ENCODE measurements around the gene NRDC.
A peak's percentile ranks its signal among the peaks of the same experiment; 100 is the strongest.

Gene NRDC

DNA sequence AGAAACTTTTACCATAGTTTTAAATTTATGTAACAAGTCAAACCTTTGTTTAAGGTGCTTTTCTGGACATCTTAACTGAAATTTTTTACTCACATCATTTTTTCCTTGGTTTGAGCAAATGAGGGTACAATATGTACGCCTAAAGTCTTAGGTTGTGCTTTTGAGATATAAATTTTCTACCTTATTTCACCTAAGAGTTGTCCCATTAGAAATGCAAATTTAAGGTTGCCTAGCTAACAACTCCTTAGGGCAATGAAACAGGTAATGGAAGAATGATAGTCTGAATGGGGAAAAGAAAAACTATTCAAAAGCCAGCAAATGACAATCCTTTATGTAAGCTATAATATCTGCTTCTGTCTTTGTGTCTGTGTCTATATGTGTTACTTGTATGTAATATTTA, 19.6 kb downstream of the NRDC start:
- Histone ChIP-seq H3K4me1 (ENCODE audit: control insufficient read depth, low read depth, low read length) (peaks cover 8% of the 10 kb centered on the region), H3K36me3 (ENCODE audit: control insufficient read depth, low read depth, low read length) (no peaks in the 10 kb centered on the region), H3K9ac (ENCODE audit: low read length) (peak overlapping the region; percentile 16), H3K27me3 (ENCODE audit: control insufficient read depth, insufficient read depth, low read length) (no peaks in the 10 kb centered on the region), H3K4me3 (ENCODE audit: low read length) (peak overlapping the region; percentile 39), H3K9me3 (ENCODE audit: control insufficient read depth, low read depth, low read length) (no peaks in the 10 kb centered on the region), H3K27ac (ENCODE audit: low read length) (no peak overlapping the region)

GRCh38 chr1:51856745-51857144, 21.8 kb downstream of the NRDC start:
- no peaks in the 10 kb centered on the region for H3K36me3 ChIP-seq (ENCODE audit: control insufficient read depth, low read depth, low read length)
- no peaks in the 10 kb centered on the region for H3K27me3 ChIP-seq (ENCODE audit: control insufficient read depth, insufficient read depth, low read length)
- no peak overlapping the region for H3K27ac ChIP-seq (ENCODE audit: low read length)

DNA sequence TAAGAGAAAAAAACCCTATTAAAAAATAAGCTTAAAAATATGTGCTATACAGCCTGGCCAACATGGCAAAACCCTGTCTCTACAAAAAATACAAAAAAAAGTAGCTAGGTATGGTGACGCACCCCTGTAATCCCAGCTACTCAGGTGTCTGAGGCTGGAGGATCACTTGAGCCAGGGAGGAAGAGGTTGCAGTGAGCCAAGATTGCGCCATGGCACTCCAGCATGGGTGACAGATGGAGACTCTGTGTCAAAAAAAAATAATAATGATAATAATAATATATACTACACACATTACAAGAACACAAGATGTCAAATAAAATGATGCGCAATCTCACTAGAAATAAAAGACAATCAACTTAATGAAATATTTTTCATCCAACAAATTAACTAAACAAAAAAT, 22.9 kb downstream of the NRDC start:
- Histone ChIP-seq H3K27me3 (ENCODE audit: control insufficient read depth, insufficient read depth, low read length) (no peaks in the 10 kb centered on the region), H3K9ac (ENCODE audit: low read length) (no peak overlapping the region), H3K4me1 (ENCODE audit: control insufficient read depth, low read depth, low read length) (peaks cover 8% of the 10 kb centered on the region), H3K9me3 (ENCODE audit: control insufficient read depth, low read depth, low read length) (no peaks in the 10 kb centered on the region), H3K36me3 (ENCODE audit: control insufficient read depth, low read depth, low read length) (no peaks in the 10 kb centered on the region), H3K4me3 (ENCODE audit: low read length) (no peak overlapping the region), H3K27ac (ENCODE audit: low read length) (no peak overlapping the region)

More at GRCh38 chr1:51856745-51857144, 21.8 kb downstream of the NRDC start:
- H3K9ac ChIP-seq (ENCODE audit: low read length) = no peak overlapping the region
- no peak overlapping the region for H3K4me3 ChIP-seq (ENCODE audit: low read length)
- peaks cover 8% of the 10 kb centered on the region for H3K4me1 ChIP-seq (ENCODE audit: control insufficient read depth, low read depth, low read length)
- no peaks in the 10 kb centered on the region for H3K9me3 ChIP-seq (ENCODE audit: control insufficient read depth, low read depth, low read length)

GRCh38 chr1:51853360-51853759, 25.2 kb downstream of the NRDC start:
- Histone ChIP-seq H3K9me3 (ENCODE audit: control insufficient read depth, low read depth, low read length) (no peaks in the 10 kb centered on the region), H3K27ac (ENCODE audit: low read length) (no peak overlapping the region), H3K27me3 (ENCODE audit: control insufficient read depth, insufficient read depth, low read length) (no peaks in the 10 kb centered on the region), H3K4me3 (ENCODE audit: low read length) (no peak overlapping the region), H3K9ac (ENCODE audit: low read length) (no peak overlapping the region), H3K4me1 (ENCODE audit: control insufficient read depth, low read depth, low read length) (peaks cover under 1% of the 10 kb centered on the region), H3K36me3 (ENCODE audit: control insufficient read depth, low read depth, low read length) (no peaks in the 10 kb centered on the region)

GRCh38 chr1:51851882-51852396, 26.6 kb downstream of the NRDC start:
- no peaks in the 10 kb centered on the region for H3K9me3 ChIP-seq (ENCODE audit: control insufficient read depth, low read depth, low read length)
- H3K27me3 ChIP-seq (ENCODE audit: control insufficient read depth, insufficient read depth, low read length) = no peaks in the 10 kb centered on the region
- no peaks in the 10 kb centered on the region for H3K36me3 ChIP-seq (ENCODE audit: control insufficient read depth, low read depth, low read length)
- H3K27ac ChIP-seq (ENCODE audit: low read length) = no peak overlapping the region
- H3K4me1 ChIP-seq (ENCODE audit: control insufficient read depth, low read depth, low read length) = no peaks in the 10 kb centered on the region
- H3K4me3 ChIP-seq (ENCODE audit: low read length) = no peak overlapping the region
- no peak overlapping the region for H3K9ac ChIP-seq (ENCODE audit: low read length)

DNA sequence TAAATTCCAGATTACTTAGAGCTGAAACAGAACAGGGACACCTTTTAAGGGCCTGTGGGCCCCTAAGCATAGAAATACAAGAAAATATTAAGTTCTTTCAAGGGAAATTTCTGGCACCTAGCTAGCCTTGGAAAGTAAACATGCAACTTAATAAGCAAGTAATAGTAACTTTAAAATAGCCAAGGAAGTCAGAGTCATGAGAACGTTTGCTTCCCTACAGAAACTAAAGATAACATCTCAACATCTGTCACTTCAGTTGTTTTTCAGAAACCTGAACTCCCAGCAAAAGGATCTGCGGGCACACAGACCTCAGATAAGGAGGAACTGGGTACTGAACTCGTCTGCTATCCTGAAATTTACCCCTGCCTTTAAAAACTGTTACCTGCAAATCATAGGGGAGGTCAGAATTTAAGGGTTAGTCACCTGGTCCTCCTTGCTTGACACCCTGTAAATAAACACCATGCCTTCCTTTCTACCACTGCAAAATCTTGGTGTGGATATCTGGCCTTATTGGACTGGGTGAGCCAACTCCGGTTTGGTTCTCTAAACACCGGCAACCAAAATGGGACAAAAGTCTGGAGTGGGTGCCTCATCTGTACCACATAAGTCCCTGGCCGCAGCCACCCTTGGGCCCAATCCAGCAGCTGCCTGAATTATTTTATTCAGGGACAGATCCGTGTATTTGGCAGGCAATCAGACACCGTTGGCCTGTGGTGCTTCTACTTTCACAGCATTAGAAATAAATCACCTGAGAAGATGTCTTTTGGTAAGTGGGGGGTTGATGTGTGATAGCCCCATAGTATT, 27.9 kb downstream of the NRDC start:
- no peaks in the 10 kb centered on the region for H3K27me3 ChIP-seq (ENCODE audit: control insufficient read depth, insufficient read depth, low read length)
- H3K36me3 ChIP-seq (ENCODE audit: control insufficient read depth, low read depth, low read length) = no peaks in the 10 kb centered on the region
- no peaks in the 10 kb centered on the region for H3K4me1 ChIP-seq (ENCODE audit: control insufficient read depth, low read depth, low read length)
- no peaks in the 10 kb centered on the region for H3K9me3 ChIP-seq (ENCODE audit: control insufficient read depth, low read depth, low read length)
- H3K4me3 ChIP-seq (ENCODE audit: low read length) = no peak overlapping the region
- H3K9ac ChIP-seq (ENCODE audit: low read length) = no peak overlapping the region
- H3K27ac ChIP-seq (ENCODE audit: low read length) = no peak overlapping the region

DNA sequence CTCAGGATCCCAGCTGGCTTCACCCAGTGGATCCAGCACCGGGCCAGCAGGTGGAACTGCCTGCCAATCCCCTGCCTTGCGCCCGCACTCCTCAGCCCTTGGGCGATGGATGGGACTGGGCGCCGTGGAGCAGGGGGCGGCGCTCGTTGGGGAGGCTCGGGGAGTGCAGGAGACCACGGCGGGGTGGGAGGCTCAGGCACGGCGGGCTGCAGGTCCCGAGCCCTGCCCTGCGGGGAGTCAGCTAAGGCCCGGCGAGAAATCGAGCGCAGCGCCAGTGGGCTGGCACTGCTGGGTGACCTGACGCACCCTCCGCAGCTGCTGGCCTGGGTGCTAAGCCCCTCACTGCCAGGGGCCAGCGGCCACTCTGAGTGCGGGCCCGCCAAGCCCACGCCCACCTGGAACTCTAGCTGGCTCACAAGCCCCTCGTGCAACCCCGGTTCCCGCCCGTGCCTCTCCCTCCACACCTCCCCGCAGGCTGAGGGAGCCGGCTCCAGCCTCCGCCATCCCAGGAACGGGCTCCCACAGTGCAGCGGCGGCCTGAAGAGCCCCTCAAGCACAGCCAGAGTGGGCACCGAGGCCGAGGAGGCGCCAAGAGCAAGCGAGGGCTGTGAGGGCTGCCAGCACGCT, 31.1 kb downstream of the NRDC start:
- Histone ChIP-seq H3K4me1 (ENCODE audit: control insufficient read depth, low read depth, low read length) (peaks cover 9% of the 10 kb centered on the region), H3K9me3 (ENCODE audit: control insufficient read depth, low read depth, low read length) (no peaks in the 10 kb centered on the region), H3K4me3 (ENCODE audit: low read length) (no peak overlapping the region), H3K27me3 (ENCODE audit: control insufficient read depth, insufficient read depth, low read length) (no peaks in the 10 kb centered on the region), H3K27ac (ENCODE audit: low read length) (no peak overlapping the region), H3K9ac (ENCODE audit: low read length) (no peak overlapping the region), H3K36me3 (ENCODE audit: control insufficient read depth, low read depth, low read length) (no peaks in the 10 kb centered on the region)

GRCh38 chr1:51843948-51844347, 34.6 kb downstream of the NRDC start:
- Histone ChIP-seq H3K4me1 (ENCODE audit: control insufficient read depth, low read depth, low read length) (peaks cover 9% of the 10 kb centered on the region), H3K9me3 (ENCODE audit: control insufficient read depth, low read depth, low read length) (no peaks in the 10 kb centered on the region), H3K27me3 (ENCODE audit: control insufficient read depth, insufficient read depth, low read length) (no peaks in the 10 kb centered on the region), H3K27ac (ENCODE audit: low read length) (no peak overlapping the region), H3K4me3 (ENCODE audit: low read length) (no peak overlapping the region), H3K9ac (ENCODE audit: low read length) (no peak overlapping the region), H3K36me3 (ENCODE audit: control insufficient read depth, low read depth, low read length) (peaks cover 12% of the 10 kb centered on the region)

DNA sequence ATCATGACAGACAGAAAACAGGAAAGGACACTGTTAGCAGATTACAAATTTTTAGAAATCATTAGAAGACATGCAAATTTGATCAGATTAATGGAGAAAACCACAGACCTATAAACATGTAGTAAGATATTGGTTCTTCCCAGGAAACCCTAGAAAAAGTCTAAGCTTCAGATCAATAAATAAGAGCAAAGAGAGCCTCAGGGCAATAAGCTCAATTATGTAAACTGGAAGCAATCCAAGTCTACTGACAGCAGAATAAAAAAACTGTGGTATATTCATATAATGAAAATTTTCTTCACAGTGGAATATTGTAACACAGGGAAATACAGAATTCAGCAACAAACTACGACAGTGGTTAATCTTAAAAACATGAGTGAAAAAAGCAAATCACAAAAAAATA, 36.3 kb downstream of the NRDC start:
- no peak overlapping the region for H3K27ac ChIP-seq (ENCODE audit: low read length)
- peaks cover 9% of the 10 kb centered on the region for H3K4me1 ChIP-seq (ENCODE audit: control insufficient read depth, low read depth, low read length)
- H3K9me3 ChIP-seq (ENCODE audit: control insufficient read depth, low read depth, low read length) = no peaks in the 10 kb centered on the region
- no peaks in the 10 kb centered on the region for H3K27me3 ChIP-seq (ENCODE audit: control insufficient read depth, insufficient read depth, low read length)
- no peak overlapping the region for H3K4me3 ChIP-seq (ENCODE audit: low read length)
- H3K9ac ChIP-seq (ENCODE audit: low read length) = no peak overlapping the region
- H3K36me3 ChIP-seq (ENCODE audit: control insufficient read depth, low read depth, low read length) = peaks cover 26% of the 10 kb centered on the region

GRCh38 chr1:51840743-51841461, 37.6 kb downstream of the NRDC start:
- Histone ChIP-seq H3K27me3 (ENCODE audit: control insufficient read depth, insufficient read depth, low read length) (no peaks in the 10 kb centered on the region), H3K36me3 (ENCODE audit: control insufficient read depth, low read depth, low read length) (peaks cover 32% of the 10 kb centered on the region), H3K9me3 (ENCODE audit: control insufficient read depth, low read depth, low read length) (no peaks in the 10 kb centered on the region), H3K27ac (ENCODE audit: low read length) (no peak overlapping the region), H3K4me3 (ENCODE audit: low read length) (no peak overlapping the region), H3K9ac (ENCODE audit: low read length) (no peak overlapping the region), H3K4me1 (ENCODE audit: control insufficient read depth, low read depth, low read length) (peaks cover 9% of the 10 kb centered on the region)

DNA sequence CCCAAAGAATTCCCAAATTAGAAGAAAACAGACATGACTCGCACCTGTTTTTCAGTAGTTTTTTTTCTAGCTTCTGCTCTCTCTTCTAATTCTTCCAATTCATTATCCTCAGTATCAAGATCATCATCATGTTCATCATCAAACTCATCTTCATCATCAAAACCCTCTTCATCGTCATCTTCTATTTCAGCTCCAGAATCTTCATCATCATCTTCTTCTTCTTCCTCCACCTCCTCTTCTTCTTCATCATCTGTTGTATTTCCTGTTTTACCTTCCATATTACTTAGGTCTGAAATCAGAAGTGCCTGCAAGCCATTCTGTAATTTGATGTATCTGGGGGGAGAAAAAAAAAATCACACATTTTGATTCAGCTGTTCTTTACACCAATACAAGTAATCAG, 38.3 kb downstream of the NRDC start:
- H3K36me3 ChIP-seq (ENCODE audit: control insufficient read depth, low read depth, low read length) = peaks cover 38% of the 10 kb centered on the region
- no peak overlapping the region for H3K4me3 ChIP-seq (ENCODE audit: low read length)
- H3K27me3 ChIP-seq (ENCODE audit: control insufficient read depth, insufficient read depth, low read length) = no peaks in the 10 kb centered on the region
- no peak overlapping the region for H3K9ac ChIP-seq (ENCODE audit: low read length)
- no peak overlapping the region for H3K27ac ChIP-seq (ENCODE audit: low read length)
- no peaks in the 10 kb centered on the region for H3K9me3 ChIP-seq (ENCODE audit: control insufficient read depth, low read depth, low read length)
- H3K4me1 ChIP-seq (ENCODE audit: control insufficient read depth, low read depth, low read length) = peaks cover 9% of the 10 kb centered on the region
